Mucosa of gallbladder (tissue), 1 donor: Measurements from ENCODE around the gene VWA2. TPM values are rescaled to one million over a fixed set of nuclear protein-coding genes. Genes with fewer than 3 reads are reported as not detected.

ENCODE experiments used
- DNase-seq: peaks from one replicate; pipeline ENCODE4 v3.0.0-alpha.2; 2020; ENCODE audit warnings: low spot score
- total RNA-seq: library from RNA; stranded (reverse); gene quantifications from one replicate; pipeline ENCODE4 v1.2.1, GENCODE V29; 2021
- donor health status: DM: no; HTN: no; CAD: no.

The VWA2 gene, protein sequence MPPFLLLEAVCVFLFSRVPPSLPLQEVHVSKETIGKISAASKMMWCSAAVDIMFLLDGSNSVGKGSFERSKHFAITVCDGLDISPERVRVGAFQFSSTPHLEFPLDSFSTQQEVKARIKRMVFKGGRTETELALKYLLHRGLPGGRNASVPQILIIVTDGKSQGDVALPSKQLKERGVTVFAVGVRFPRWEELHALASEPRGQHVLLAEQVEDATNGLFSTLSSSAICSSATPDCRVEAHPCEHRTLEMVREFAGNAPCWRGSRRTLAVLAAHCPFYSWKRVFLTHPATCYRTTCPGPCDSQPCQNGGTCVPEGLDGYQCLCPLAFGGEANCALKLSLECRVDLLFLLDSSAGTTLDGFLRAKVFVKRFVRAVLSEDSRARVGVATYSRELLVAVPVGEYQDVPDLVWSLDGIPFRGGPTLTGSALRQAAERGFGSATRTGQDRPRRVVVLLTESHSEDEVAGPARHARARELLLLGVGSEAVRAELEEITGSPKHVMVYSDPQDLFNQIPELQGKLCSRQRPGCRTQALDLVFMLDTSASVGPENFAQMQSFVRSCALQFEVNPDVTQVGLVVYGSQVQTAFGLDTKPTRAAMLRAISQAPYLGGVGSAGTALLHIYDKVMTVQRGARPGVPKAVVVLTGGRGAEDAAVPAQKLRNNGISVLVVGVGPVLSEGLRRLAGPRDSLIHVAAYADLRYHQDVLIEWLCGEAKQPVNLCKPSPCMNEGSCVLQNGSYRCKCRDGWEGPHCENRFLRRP
- total RNA-seq: 0.75 TPM

DNA sequence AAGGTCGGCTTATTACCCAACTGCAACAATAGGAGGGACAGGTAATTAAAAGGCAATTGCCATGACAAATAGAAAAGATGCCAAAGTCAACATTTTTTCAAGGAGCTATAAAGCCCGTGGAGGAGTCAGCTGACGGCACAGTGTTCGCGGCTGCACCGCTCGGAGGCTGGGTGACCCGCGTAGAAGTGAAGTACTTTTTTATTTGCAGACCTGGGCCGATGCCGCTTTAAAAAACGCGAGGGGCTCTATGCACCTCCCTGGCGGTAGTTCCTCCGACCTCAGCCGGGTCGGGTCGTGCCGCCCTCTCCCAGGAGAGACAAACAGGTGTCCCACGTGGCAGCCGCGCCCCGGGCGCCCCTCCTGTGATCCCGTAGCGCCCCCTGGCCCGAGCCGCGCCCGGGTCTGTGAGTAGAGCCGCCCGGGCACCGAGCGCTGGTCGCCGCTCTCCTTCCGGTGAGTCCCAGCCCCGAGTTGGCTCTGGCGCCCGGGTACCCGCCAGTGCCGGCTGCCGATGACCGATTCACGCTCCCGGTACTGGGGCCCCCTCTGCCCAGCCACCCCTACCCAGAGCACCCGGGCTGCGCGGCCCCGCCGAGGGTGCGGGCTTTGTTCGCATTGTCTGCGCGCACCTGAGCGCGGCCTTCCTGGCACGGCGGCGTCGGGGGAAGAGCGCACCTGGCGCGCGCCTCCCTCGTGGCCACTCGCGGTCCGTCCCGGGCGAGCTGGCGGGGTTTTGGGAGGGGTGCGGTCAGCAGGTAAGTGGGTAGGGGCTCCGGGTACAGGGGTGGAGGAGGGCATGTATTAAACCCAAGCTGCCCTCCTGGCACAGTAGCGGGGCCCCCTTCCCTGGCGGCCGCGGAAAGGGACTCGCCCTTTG lies at the start of gene VWA2:
Gene VWA2, plus strand, starts transcription at position 138 of the 877 bp plus-strand sequence. CDS start 9,460 bp downstream, outside the sequence.
- no peak for DNase-seq

DNA sequence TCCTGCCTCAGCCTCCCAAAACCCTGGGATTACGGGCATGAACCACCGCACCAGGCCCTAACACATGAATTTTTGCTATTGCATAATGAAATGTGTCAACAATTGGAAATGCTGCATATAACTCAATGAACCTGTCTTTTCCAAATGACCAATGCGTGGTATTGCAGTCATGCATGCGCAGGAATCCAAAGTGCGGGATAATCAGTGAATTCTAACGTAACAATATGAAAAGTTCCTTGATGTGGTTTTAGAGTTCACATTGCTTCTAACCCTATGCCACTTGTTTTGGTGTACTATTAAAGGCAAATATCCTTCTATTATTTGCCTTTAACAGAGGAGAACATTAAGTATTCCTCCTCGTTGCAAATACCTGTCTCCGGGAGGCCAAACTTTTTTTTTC lies 49.4 kb upstream of the VWA2 start:
- no peak for DNase-seq

DNA sequence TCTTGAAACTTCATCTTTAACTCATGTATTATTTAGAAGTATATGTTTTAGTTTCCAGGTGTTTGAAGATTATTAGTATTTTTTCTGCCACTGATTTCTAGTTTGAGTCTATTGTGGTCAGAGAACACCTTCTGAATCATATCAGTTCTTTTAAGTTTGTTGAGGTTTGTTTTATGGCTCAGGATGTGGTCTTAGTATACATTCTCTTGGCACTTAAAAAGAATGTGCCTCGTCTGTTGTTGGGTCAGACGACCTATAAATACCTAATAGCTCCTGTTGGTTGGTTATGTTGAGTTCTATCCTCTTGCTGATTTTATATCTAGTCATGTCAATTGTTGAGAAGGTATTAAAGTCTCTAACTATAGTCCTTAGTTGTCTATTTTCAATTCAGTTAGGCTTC lies 44.0 kb upstream of the VWA2 start:
- no peak for DNase-seq

DNA sequence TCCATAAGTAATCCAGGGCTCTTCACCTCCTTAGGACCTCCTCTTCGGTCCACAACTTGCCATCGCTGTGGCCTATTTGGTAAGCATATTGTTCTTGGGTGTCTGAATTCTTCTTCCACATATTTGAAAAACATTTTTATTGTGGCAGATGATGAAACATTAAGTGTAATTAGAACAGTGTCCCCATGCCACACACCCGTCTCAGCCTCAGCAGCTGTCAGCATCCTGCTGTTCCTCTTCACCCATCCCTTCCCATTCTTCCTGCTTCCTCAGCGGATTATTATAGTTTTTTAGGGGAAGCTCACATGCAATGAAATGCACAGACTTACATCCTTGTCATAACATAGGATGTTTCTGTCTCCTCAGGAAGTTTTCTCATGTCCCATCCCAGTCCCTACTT lies 39.8 kb upstream of the VWA2 start:
- no peak for DNase-seq

DNA sequence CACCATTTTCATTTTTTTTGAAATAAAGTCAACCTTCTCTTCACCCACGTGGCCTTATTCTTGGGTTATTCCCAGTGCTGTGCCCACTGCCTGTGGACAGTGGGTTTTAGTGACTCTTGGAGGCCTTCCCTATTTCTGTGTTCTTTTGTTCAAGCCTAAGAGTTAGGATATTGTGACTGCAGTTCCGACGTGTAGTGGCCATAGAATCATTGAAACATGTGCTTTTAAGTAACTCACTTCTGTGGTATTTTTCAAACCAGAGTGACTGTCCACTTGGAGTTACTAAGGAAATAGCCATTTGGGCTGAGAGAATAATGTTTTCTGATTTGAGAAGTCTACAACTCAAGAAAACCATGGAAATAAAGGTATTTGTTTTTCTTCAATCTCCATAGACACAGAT lies 36.2 kb upstream of the VWA2 start:
- no peak for DNase-seq

DNA sequence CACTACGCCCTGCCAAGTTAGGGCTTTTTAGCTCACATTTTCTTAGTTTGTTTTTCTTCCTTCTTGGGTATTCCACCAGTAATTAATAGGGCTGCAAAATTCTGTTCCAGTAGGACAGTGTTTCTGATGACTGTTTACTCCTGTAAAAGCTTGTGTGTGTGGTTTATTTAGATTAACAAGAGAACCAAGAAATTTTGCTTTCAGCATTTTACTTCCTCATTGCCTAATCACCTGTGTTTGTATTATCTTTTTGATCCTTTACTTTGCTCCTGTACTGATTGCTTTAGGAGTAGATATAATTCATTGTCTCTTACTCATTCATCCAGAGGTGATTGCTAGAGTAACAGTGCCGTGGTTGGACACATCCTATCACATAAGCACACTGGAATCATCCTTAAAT lies 32.2 kb upstream of the VWA2 start:
- no peak for DNase-seq

DNA sequence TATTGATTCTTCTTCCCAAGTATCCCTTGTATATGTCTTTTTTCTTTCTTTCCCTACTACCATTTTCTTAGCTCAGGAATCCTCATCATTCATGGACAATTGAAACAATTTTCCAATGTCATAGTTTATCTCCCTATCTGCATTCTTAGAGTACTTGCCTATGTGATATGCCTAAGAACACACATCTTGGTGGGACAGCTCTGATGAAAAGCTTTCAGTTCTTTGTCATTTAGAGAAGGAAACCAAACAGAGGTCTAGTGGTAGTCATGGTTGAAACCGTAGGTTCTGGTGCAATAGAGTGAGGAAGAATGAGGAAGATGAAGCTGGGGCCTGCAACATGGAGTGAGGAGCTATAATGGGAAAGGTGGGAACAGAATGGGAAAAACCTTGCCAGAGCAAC lies 31.7 kb upstream of the VWA2 start:
- no peak for DNase-seq

DNA sequence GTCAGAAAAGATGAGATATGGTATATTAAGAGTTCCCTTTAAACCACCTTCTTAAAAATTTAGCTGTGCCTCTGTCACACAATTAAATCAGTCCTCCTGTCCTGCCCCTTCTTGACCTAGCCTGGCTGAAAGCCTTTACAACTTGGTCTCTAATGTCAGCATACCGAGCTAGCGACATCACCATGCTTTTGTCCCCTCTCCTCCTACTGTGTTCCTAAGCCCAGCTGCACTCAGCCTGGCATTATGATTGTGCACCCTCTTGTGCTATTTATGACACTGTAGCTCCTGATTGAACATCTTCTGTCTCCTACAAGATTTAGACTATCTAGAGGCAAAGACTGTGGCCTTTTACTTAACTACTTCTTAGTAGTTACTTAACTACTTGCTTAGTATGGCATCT lies 30.7 kb upstream of the VWA2 start:
- DNase-seq: no peak

DNA sequence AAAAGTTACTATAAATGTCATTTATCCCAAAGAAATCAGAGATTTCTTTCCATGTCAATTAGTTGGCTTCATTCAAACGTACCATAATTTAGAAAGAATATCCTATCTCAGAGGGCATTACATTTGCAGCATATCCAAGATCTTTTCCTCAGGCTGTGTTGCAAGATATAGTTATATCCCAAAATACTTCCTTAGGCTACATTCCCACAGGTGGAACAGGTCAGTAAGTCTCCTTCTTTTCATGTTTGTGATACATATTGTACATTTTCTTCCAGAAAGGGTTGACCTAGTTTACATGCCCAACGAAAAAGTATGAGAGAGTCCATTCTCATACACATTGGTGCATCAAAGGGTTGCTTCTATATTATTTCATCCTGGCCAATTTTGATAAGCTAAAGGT lies 26.9 kb upstream of the VWA2 start:
- DNase-seq: no peak

DNA sequence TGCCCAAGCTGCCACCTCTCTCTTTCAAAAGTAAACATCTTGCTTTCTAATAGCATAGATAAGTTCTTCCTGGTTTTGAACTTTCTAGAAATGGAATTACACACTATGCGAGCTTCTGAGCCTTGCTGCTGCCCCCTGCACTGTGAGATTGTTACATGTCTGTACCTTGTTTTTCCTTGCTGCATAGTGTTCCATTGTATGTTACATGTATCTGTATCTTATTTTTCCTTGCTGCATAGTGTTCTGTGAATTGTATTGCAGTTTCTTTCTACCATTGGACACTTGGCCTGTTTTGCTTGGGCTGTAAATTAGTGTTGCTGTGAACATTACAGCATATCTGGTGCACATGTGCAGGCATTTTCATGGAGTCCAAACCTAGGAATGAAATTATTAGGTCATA lies 24.0 kb upstream of the VWA2 start:
- no peak for DNase-seq

DNA sequence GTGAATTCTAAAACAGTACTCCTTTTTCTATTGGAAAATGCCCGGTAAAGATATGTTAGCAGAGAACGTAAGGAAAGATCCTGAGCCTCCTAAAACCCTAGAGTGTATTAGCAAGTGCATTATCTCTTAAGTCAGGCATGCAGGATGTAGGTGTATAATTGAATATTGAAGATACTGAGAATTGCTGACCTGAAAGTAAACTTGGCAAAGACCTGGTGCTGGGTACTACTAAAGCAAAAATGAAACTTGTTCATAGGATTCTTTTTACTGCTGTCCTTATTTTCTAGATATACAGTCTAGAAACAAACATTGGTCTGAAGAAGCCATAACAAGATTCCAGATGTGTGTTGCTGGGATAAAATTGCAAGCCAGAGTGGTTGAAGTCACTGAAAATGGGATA lies 18.8 kb upstream of the VWA2 start:
- DNase-seq: no peak

DNA sequence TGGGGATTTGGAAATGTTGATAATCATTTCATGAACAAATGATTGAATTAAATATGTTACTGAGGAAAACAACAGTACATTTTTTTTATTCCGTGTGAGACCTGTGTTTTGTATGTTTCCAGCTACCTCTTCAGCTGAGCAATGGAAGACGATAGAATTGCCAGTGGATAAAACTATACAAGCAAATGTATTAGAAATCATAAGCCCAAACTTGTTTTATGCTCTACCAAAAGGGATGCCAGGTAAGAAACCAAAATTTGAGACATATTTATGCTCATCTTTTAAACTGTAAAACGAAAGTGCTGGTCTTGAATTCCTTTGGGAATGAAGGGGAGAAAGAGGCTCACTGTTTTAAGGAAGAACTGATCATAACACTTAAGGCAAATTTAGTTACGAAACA lies 17.8 kb upstream of the VWA2 start:
- DNase-seq: no peak

DNA sequence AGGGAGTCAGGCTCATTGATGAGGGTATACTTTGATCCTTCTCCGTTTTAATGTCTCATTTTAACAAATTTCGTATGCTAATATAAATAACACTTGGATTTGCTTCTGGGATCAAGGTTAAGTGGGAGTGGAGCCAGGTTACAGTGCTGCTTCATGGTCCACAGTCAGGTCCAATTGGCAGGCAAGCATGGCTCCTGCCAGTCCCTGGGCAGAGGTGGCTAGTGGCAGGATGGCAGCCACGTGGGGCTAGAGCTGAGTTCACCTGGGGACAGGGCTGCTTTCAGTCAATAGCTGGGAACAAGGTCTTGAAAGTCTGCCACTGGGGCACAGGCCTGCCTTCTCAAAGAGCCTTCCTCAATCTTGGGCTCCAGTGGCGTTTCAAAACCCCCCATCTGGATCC lies 16.0 kb upstream of the VWA2 start:
- no peak for DNase-seq

DNA sequence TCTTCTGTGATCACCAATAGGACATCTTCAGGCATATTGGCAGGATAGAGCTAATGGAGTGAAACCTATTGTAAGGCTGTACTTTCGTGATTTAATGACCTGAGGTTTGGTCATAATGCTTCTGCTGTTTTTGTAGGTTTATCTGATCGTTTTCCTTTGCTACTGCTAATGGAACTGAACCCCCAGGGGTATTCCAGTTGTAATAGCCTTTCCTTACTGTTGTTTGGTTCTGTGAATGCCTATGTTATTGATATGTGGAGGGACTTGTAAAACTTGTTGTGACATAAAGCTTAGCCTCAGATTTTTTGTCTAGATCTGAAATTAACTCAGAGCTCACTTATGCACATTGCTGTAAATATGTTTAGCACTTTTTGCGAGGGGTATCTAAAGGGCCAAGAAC lies 10.9 kb upstream of the VWA2 start:
- DNase-seq: no peak

DNA sequence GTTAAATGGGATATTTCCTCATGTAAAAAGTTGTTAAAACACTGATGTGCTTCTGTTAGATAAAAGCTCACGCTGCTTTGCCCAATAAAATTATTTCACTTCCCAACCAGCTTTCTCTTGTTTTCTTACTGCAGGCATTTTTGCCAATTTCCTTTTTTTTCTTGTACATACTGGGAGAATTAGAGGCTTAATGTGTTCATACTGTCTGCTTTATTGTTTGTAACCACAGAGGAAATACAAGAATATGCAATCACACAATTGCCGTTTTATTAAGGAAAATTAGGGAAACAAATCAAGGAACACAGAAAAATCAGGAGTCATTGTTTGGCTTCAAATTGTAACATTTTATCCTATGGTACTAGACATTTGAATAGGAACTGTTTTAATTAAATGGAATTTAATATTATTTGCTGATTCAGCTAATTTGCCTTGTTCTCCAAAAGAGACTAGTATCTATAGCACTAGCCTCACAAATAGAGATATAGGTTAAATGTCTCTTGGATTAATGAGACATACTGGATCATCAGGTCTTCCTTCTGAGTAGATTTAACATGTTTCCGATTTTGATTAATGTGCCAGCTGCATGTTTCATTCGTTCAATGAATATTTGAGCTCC lies 6.4 kb upstream of the VWA2 start:
- no peak for DNase-seq

DNA sequence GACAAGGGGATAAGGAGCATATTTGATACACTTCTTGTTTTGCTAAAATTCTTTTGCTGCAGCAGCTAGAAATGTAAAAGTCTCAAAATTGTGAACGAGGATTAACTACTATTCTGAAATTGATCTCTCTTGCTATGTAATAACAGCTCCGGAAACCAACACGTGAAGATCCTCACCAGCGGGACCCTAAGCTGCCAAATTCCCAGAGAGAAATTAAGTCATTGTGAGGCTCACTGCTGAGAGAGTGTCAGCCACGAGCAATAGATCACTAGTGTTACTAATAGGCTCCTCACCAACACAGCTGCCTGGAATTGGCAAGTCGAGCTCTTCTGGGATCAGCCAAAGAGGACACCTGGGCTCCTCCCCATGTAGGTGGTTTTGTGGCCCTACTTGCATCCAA lies 5.6 kb upstream of the VWA2 start:
- DNase-seq: no peak

DNA sequence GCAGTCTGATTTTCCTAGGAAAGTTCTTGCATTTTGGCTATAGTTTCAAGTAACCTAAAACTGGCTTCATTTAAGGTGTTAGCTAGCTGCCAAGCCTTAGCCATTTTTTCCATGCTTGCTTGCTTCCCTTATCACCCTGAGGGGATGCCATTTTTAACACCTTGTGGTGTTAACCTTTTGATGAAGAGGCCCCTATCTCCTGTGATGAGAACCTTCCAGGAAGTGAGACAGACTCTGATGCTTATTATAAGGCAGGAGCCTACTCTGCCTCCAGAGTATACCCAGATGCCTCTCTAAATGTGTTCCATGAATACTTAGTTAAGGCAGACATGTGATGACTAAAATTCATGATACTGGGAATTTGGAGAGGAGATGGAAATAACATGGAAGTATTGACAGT lies 4.9 kb upstream of the VWA2 start:
- no peak for DNase-seq

DNA sequence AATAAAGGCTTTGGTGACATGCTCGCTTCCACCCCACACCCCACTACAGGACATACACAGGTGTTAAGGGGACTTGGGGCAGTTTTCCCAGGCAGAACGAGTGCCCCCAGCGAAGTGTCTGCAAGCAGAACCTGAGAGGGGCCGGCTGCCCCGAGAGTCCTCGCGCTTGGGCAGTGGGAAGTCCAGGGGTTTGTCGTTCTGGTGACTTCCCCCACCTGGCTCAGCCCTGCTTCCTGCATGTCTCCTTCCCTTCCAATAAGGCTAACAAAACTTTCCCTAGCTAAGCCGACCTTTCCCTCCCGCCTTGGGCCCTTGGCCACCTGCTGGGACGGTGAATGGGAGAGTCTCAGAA lies 916 bp downstream of the VWA2 start:
- no peak for DNase-seq

DNA sequence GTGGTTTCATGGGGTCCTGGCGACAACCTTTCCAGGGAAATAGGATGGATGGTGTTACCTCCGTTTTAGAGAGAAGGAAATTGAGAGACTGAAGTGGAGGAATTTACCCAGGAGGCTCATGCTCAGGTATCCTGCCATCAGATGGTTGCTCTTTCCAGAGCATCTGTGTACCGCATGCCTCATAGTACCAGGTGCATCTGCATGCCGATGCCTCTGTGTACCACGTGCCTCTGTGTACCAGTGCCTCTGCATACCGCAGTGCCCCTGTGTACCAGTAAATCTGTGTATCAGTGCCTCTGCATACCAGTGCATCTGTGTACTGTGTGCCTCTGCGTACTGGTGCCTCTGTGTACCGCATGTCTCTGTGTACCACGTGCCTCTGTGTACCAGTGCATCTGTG lies 3.2 kb downstream of the VWA2 start:
- DNase-seq: no peak

DNA sequence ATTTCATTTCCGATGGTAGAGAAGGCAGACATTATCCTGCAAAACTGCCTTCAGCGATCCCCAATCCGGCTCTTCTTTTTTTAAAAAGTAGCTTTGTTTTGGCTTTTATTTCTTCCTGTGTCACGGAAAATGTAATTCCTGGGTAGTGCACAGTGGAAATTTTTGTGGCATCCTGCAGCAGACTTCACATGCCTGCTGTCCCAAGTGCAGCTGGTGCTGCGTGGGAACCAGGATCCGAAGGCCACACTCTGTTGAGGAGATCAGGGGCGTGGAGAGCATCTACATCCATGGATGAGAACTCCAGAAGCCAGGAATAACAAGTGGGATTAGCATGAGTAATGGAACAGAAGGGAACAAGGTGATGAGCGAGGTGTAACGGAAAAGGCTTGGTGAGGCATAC lies 4.6 kb downstream of the VWA2 start:
- DNase-seq: no peak

DNA sequence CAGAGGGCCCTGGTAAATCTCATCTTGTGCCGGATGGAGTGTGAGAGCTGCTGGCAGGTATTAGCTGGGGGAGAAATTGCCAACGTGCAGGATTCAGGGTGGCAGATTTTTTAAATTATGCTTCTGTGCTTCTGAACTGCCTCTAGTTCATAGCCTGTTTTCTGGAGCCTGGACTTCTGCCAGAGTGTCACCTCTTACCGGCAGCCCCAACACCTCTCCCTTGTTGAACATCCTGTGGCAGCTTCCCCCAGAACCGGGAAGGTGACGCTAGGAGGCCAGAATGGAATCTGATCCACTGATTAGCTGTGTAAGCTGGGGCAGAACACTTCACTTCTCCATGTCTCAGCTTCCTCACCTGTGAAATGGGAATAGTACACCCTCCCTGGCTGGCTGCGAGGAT lies 5.1 kb downstream of the VWA2 start:
- no peak for DNase-seq

DNA sequence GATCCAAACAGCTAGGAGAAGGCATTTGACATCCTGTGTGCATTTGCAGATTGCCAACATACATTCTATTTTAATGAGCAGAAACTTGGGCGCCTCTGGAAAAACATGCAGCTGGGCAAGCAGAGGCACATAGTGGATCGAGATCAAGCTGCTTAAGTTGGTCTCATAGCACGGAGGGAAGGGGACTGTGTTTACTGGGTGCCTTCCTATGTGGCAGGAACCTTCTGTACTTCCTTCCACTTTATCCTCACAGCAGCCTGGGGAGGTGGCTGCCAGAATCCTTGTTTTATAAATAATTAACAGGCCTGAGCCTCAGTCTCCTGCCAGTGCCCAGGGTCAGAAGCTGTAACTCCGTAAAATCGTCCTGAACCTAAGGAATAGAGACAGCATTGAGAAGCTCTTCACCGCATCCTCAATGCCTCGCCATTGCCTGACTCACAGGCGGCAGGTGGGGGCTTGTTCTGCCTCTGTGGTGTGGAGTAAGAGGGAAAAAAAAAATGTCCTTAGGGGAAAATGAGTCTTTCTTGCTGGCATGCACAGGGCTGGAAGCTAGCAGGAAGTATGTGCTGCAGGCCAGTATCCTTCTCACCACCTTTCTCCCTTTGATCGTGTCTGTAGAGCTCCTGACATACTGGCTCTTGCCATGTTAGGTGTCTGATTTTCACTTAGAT lies 6.2 kb downstream of the VWA2 start:
- peak; percentile 34 for DNase-seq
